HFF-Myc (cell line): ENCODE results near the gene MAML2.

Experiments used
- DNase-seq: peaks from one replicate; pipeline ENCODE4 v3.0.0-alpha.2; 2011; ENCODE audit warnings: low read depth; ENCODE audit errors: extremely low read depth
- H3K4me3 ChIP-seq: replicated peaks from 2 replicates; pipeline ENCODE4 v1.5.1; 2011; ENCODE audit warnings: low read depth, mild to moderate bottlenecking, control low read depth, low read length
- TF ChIP-seq, protein P1 (sequence below): IDR thresholded peaks from 2 replicates; pipeline ENCODE4 v1.5.1; 2012; ENCODE audit warnings: mild to moderate bottlenecking, low read depth, low read length, control low read depth; ENCODE audit errors: missing control alignments

MAML2 gene

DNA sequence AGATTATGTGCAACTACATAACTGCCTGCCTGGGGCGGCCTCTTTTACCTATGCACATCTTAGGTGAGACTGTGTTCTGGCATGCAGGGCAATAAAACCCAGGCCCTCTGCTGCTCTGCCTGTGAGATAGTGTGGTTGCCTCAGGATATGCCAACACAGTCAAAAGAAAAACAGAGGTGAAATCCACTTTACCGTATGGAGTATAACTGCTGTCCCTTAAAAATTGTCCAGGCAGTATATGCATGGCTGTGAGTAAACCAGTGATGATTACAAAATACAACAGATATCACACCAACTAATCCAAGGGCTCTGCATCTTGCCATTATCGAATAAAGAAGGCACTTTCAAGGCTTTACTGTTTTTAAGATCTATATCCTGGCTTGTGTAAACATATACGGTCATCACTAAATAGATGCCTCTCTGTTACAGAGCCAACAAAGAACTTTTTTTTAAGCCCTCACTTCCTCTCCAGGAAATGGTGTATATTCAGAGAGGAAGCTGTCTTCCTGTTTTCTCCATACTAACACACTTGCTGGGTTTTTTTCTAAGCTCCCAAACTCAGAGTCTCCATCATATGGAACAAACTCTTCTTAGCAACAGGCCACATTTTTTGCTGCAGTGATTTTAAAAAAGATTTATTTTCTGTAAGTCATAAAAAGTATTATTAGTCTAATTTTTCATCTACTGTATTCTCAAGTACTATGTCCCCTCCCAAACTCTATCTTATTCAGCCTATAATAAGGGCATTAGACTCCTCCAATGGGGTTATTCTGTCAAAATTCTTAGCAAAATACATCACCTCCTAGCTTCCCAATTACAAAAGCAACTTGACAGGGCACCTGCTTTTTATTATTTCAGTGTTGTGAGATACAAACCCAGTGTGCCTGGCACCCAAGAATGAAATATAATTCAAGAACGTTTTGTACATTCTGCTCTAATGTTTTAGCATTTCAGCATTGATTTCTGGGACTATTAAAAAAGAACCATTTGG is 135.2 kb downstream of the MAML2 start:
- no peak for DNase-seq
- H3K4me3 ChIP-seq: no peak overlapping the region
- TF ChIP-seq, protein P1, sequence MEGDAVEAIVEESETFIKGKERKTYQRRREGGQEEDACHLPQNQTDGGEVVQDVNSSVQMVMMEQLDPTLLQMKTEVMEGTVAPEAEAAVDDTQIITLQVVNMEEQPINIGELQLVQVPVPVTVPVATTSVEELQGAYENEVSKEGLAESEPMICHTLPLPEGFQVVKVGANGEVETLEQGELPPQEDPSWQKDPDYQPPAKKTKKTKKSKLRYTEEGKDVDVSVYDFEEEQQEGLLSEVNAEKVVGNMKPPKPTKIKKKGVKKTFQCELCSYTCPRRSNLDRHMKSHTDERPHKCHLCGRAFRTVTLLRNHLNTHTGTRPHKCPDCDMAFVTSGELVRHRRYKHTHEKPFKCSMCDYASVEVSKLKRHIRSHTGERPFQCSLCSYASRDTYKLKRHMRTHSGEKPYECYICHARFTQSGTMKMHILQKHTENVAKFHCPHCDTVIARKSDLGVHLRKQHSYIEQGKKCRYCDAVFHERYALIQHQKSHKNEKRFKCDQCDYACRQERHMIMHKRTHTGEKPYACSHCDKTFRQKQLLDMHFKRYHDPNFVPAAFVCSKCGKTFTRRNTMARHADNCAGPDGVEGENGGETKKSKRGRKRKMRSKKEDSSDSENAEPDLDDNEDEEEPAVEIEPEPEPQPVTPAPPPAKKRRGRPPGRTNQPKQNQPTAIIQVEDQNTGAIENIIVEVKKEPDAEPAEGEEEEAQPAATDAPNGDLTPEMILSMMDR: no peak

DNA sequence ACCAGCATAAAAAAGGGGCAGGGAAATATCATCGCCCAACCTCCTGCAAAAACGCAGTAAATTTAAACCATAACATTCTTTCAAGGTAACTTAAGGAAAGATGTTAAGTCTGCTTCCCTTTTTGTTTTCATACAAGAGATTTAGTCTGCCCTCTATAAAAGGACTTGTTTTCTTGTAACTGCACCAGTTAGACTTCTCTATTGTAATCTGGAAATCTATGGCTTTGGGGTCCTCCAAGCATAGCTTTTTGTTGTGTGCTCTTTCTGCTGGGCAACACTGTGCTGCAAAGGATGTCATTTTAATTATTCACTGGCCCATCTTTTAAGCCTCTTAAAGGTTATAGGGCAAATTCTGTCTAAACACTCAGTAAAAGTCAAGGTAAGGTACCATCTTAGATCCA is 136.0 kb downstream of the MAML2 start:
- TF ChIP-seq, protein P1: no peak
- no peak for DNase-seq
- H3K4me3 ChIP-seq: no peak overlapping the region

DNA sequence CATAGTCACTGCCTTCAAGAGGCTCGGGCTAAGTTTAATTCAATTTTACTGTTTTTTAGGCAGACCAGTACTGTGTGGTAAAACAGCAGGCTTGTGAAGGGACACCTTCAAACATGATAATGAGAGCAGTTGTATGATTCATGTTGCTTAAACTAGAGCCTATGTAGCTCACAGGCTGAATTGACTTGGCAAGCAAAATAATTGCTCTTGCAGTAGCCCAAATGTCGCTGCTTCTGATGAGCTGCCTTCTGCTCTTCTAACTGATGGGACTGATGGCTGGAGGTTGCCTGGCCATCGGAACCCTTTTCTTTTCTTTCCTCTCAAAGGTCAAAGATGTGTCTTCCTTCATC is 137.6 kb downstream of the MAML2 start:
- DNase-seq: no peak
- TF ChIP-seq, protein P1: no peak
- H3K4me3 ChIP-seq: no peak overlapping the region

DNA sequence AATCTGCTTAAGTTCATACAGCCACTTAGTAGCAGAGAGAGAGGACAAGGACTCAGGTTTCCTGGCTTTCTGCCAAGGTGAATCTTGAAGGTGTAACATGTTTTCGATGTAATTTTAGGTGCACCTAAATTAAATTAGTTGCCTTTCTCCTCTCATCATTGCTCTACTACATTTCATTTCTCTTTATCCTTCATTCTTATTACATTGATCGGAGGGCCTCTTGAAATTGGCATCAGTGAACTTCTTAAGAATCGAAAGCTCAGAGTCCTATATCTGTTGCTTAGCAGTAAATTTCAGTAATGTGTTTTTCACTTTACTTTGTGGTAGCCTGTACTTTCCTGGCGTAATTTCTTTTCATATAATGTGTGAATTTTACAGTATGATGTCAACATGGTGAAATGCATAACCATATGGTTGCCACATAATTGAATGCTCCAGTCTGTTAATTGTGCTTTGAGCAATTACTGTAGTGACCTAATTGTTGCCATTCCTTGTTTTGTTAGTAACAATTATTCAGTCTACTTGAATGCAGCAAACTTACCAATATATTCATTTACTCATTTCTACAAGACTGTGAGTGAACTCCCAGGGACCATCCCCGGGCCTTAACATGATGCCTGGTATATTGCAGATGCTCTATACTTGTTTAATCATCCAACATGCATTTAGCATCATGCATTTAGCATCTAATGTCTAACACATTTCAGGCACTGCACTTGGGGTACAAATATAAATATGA is 138.1 kb downstream of the MAML2 start:
- H3K4me3 ChIP-seq: no peak overlapping the region
- TF ChIP-seq, protein P1: no peak
- DNase-seq: no peak

DNA sequence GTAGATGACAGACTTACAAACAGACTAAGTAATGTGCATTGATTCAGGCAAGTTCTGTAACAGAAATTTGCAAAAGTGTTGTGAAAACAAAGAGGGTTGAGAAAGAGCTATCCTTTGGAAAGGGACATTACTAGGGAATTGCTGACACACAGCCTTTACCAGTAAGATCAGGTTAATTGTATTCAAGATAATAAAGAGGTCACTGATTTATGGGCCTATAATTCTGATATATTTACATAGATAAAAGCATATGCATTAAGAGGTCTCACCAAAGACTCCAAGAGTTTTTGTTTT is 138.7 kb downstream of the MAML2 start:
- TF ChIP-seq, protein P1: no peak
- no peak for DNase-seq

DNA sequence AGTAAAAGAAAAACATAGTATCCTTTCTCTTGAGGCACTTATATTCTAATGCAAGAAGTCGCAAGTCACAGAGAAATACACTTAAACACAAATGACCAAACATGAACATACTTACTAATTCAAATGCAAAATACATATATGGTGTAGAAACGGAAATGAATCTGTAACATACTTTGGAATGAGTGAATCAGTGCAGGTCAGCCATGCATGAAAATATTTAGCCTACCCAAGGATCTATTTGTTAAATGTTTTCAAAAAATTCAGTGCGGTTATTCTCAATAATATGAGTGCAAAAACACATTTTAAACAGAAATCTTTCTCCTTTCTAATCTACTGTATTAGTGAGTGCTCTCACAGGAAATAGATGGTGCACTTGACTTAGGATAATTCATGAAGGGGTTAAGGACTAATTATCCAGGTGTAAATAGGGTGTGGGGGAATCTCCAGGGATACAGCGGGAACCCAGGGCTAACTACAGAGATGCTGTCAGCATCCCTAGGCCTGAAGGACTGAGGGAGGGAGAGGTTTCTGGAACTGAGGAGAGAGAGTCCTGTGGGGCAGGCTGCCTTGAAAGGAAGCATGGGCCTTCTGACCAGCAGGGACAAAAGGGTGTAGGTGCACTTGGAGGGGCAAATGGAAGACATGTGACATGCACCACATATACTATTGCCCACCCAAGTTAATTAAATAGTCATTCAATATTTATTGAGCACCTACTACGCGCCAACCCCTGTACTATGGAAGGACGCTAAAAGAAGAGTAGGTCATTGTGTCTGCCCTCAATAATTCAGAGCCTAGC is 139.2 kb downstream of the MAML2 start:
- no peak overlapping the region for H3K4me3 ChIP-seq
- DNase-seq: no peak
- TF ChIP-seq, protein P1: no peak

More for the DNA sequence above, 138.7 kb downstream of the MAML2 start:
- H3K4me3 ChIP-seq: no peak overlapping the region
